HCEC 1CT (cell line): ENCODE results near the gene CREB3L1.

Source experiments
- DNase-seq: peaks from one replicate; pipeline ENCODE4 v3.0.0-alpha.2; 2017

Gene CREB3L1

GRCh38 chr11:46347637-46348311 lies 70.3 kb downstream of the CREB3L1 start:
- no peak for DNase-seq

- DNase-seq: no peak
Measured at GRCh38 chr11:46348566-46349401, 71.3 kb downstream of the CREB3L1 start.

GRCh38 chr11:46350695-46351094 lies 73.2 kb downstream of the CREB3L1 start:
- no peak for DNase-seq

- DNase-seq: no peak
Measured at GRCh38 chr11:46351148-46351547, 73.7 kb downstream of the CREB3L1 start.

GRCh38 chr11:46351606-46352005 lies 74.1 kb downstream of the CREB3L1 start:
- no peak for DNase-seq

GRCh38 chr11:46352063-46352841 lies 74.8 kb downstream of the CREB3L1 start:
- peak; percentile 20 for DNase-seq

GRCh38 chr11:46353698-46354097 lies 76.2 kb downstream of the CREB3L1 start:
- no peak for DNase-seq

- peak; percentile 42 for DNase-seq
Measured at GRCh38 chr11:46356924-46357482, 79.5 kb downstream of the CREB3L1 start.

GRCh38 chr11:46357483-46357936 lies 80.0 kb downstream of the CREB3L1 start:
- DNase-seq: no peak

GRCh38 chr11:46359953-46360352 lies 82.5 kb downstream of the CREB3L1 start:
- DNase-seq: no peak

GRCh38 chr11:46360878-46361277 lies 83.4 kb downstream of the CREB3L1 start:
- DNase-seq: no peak

- DNase-seq: no peak
Measured at GRCh38 chr11:46361283-46362155, 84.1 kb downstream of the CREB3L1 start.

GRCh38 chr11:46362156-46363030 lies 84.9 kb downstream of the CREB3L1 start:
- DNase-seq: no peak

GRCh38 chr11:46363031-46363407 lies 85.6 kb downstream of the CREB3L1 start:
- DNase-seq: no peak

- DNase-seq: no peak
Measured at GRCh38 chr11:46363455-46364005, 86.1 kb downstream of the CREB3L1 start.

GRCh38 chr11:46364056-46364455 lies 86.6 kb downstream of the CREB3L1 start:
- DNase-seq: no peak

GRCh38 chr11:46364791-46365190 lies 87.3 kb downstream of the CREB3L1 start:
- DNase-seq: no peak

GRCh38 chr11:46366260-46366659 lies 88.8 kb downstream of the CREB3L1 start:
- DNase-seq: no peak

GRCh38 chr11:46366661-46367161 lies 89.2 kb downstream of the CREB3L1 start:
- no peak for DNase-seq

- peak; percentile 49 for DNase-seq
Measured at GRCh38 chr11:46367244-46367915, 89.9 kb downstream of the CREB3L1 start.
